KBM-7 (cell line): ENCODE results near the gene PNN.
"Not testable (repeated sequence)": the region's sequence is repeated elsewhere in the genome, so short reads cannot be mapped to it uniquely, and the experiment has no call there.

Experiments
- DNase-seq: peaks from one replicate; pipeline ENCODE4 v3.0.0-alpha.2; 2015
- in situ Hi-C: fragments of 300-500 bp; cut with MboI; formaldehyde crosslinking; loops from 2 replicates; pipeline ENCODE4 v1.14.3; 2020; ENCODE audit warnings: low sequenced_read_pairs, low pct_unique_long_range_greater_than_20kb, mixed read lengths

PNN gene

DNA sequence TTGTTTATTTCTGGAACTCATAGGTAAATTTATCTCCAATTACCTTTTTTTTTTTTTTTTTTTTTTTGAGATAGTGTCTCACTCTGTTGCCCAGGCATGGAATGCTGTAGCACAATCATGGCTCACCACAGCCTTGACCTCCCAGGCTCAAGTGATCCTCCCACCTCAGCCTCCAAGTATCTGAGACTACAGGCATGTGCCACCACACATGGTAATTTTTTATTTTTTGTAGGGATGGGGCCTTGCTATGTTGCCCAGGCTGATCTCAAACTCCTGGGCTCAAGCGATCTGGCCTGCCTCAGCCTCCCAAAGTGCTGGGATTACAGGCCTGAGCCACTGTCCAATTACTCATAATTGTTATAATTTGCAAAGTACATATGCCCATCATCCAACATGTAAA, 45.4 kb downstream of the PNN start:
- DNase-seq, in situ Hi-C loops: not testable (repeated sequence)

DNA sequence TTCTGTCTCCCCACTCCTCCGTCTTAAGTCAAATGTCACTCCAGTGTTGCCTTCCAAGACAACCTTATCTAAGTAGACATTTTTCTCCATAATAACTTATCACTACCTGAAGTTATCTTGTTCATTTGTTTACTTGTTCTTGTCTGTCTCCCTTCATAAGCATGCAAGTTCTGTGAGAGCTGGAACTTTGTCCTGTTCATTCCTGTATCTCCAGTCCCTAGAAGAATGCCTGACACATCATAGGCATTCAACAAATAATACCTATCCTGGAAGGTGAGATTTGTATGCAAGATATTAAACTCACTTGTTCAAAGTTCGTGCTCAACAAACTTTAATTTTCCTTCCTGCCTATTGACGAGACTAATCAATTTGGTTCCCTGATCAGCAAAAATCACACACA, 53.0 kb downstream of the PNN start:
- DNase-seq, result no peak
- in situ Hi-C loops, result loop anchor here (25.0 kb wide), 1 partner anchor 134 kb away; no protein-coding TSS in a partner anchor

DNA sequence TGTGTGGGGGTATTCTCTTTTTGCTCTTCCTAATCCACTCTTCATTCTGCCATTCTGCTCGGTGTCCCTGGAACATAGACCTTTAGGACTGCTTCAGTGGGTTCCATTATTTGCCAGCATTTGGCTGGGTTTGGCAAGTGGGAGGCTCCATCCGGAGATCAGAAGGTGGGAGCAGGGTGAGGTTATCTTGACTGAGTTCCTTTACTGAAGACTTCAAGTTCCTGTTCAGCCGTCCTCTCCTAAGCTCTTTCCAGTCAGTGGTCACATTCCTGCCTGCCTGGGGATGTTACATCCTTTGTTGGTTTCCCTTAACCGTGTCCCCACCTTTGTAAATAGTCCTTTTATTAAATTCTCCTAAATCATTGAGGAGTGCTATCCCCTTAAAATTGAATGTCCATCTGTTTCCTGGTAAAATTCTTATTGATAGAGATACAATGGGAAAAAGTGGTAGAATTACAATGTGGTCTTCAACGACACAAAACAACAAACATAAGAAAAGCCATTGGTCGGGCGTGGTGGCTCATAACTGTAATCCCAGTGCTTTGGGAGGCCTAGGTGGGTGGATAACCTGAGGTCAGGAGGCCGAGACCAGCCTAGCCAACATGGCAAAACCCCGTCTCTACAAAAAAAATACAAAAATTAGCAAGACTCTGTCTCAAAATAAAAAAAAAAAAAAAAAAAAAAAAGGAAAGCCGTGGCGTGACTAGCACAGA, 53.6 kb downstream of the PNN start:
- DNase-seq, result no peak
- in situ Hi-C loops, result loop anchor here (25.0 kb wide), 1 partner anchor 134 kb away; no protein-coding TSS in a partner anchor

DNA sequence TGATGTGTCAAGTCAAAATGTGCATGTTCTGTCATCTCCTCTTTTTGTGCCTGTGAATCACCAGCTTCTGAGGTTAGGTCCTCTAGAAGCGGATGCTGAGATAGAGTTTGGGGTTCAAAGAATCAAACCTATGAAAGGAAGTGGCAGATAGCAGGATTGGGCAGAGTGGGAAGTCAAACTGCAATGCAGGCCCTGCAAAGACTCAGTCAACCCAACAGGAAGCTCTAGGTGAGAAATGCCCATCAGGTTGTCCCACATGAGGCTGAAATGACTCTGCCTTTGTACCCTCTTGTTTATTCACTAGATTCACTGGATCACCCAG, 54.1 kb downstream of the PNN start:
- DNase-seq, result no peak
- in situ Hi-C loops, result loop anchor here (25.0 kb wide), 1 partner anchor 133 kb away; no protein-coding TSS in a partner anchor

DNA sequence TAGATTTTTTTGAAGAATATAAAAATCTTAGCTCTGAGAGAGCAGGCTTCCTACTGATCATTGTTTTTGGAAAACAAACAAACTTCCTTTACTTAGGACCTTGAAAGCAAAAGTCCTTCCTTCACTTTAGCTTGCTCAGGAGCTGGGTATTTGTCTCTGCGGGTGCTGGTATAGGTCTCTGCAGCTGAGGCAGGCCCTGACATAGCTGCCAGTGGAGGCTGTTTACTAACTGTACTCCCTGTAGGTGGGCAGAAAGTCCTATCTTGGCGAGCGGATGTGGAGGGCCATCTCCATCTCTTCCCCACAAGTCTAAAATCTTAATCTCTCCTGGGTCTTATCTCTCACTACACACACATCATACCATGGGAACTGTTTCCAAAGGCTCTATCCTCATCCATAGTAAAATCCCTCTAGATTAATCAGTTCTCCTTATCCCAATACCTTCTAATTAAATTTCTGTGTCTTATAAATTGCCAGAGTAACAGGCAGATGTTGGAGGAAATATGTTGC, 54.6 kb downstream of the PNN start:
- in situ Hi-C loops, result loop anchor here (25.0 kb wide), 1 partner anchor 133 kb away; no protein-coding TSS in a partner anchor
- DNase-seq, result no peak

DNA sequence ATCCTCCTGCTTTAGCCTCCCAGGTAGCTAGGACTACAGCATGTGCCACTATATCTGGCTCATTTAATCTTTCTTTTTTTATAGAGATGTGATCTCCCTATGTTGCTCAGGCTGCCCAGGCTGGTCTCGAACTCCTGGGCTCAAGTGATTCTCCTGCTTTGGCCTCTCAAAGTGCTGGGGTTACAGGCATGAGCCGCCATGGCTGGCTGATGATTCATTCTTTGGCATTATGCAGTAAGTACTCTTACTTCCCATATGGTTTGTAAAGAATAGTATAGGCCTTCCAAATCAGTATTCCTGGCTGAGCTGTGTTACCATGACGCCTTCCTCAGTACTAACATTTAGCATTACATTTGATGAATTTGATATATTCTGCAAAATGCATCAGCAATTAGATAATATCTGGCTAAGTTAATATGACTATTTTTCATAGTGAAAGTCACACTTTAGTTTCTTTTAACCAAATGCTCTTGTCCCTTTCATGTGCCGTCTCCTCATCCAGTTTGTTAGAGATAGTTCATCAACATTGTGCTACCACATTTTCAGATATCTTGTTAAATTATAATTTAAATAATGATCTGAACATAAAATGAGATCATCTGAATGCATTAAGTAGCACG, 55.5 kb downstream of the PNN start:
- in situ Hi-C loops, result loop anchor here (25.0 kb wide), 1 partner anchor 132 kb away; no protein-coding TSS in a partner anchor

DNA sequence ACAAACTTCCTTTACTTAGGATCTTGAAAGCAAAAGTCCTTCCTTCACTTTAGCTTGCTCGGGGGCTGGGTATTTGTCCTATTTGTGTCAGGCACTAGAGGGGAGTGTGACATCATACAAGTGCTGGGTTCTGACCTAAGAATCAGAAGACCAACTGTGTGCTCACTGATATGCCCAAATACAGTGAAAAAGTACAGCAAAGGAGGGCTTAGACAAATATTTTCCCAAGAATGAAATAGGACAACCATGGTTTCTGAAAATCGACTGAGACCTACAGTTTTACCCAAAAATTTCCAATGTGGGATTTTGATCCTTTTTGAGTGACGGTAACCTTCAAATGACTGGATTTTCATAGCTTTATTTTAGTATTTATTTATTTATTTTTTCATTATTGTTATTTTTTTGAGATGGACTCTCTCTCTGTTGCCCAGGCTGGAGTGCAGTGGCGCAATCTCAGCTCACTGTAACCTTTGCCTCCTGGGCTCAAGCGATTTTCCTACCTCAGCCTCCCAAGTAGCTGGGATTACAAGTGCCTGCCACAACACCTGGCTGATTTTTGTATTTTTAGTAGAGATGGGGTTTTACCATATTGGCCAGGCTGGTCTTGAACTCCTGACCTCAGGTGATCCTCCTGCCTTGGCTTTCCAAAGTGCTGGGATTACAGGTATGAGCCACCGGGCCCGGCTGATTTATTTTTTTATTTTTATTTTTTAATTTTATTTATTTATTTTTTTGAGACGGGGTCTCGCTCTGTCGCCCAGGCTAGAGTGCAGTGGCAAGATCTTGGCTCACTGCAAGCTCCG, 56.9 kb downstream of the PNN start:
- in situ Hi-C loops, result loop anchor here (25.0 kb wide), 1 partner anchor 130 kb away; no protein-coding TSS in a partner anchor
- DNase-seq, result peak; percentile 70

More for the DNA sequence above, 55.5 kb downstream of the PNN start:
- no peak for DNase-seq
